Measurements from ENCODE around the gene FSD2.

- TF ChIP-seq POLR2A (conservative IDR thresholded peaks at IDR 0.05) (no peak), YY1 (IDR thresholded peaks at IDR 0.05; ENCODE audit: borderline replicate concordance in 1 of 3, control insufficient read depth in 1 of 3, extremely low read depth in 1 of 3, insufficient read depth in 3 of 3, insufficient read length in 1 of 3, insufficient replicate concordance in 2 of 3, low read depth in 1 of 3, low read length in 2 of 3) (no peak), SP2 (IDR thresholded peaks at IDR 0.05; ENCODE audit: extremely low read depth, low read depth, low read length, poor library complexity, severe bottlenecking) (no peak)
These were observed 26.9 kb upstream of the FSD2 start for GRCh38 chr15:82832601-82833361.
